Head of caudate nucleus (tissue), 42 donors: ENCODE measurements around the gene EIF3C.
"Not testable (repeated sequence)": the region's sequence is repeated elsewhere in the genome, so short reads cannot be mapped to it uniquely, and the experiment has no call there.

Experiments used
- DNase-seq, 42 donors: peaks; one replicate each; pipeline versions ENCODE4 v3.0.0 to v3.0.0-alpha.2; 2020 to 2021; ENCODE audit warnings: mixed read lengths in 7 of 42
- intact Hi-C: fragments of 100-400 bp; cut with DNase I; formaldehyde crosslinking; loops from one replicate; pipeline ENCODE4 v1.15.0; 2022

The EIF3C gene

GRCh38 chr16:28746618-28747350 lies 35.5 kb downstream of the EIF3C start:
- DNase-seq: peak in 1 of 42 donors; percentile 17
- intact Hi-C loops: not testable (repeated sequence)

DNA sequence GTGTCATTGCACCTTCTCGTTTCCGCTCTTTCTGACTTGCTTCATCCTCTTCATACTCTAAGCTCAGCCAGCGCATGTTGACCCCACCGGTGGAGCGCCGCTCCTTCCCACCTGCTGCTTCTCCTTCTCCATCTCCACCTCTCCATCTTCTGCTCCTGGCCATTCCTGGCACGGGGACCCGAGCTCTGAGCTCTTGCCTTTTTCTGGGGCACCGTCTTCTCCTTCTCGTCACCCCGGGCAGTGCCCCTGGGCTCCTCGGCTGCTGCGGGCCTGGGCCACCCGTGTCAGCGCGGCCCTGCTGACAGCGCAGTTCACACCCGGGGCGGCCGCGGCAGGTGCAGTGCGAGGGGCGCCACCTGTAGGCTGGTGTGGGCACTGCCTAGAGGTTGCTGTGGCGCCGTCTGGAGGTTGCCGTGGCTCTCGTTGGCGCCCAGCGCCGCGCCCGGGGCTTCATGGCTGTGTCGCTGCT lies 38.8 kb downstream of the EIF3C start:
- DNase-seq: peak in 14 of 42 donors; percentile 1 to 45 (median 16)
- intact Hi-C loops: not testable (repeated sequence)

DNA sequence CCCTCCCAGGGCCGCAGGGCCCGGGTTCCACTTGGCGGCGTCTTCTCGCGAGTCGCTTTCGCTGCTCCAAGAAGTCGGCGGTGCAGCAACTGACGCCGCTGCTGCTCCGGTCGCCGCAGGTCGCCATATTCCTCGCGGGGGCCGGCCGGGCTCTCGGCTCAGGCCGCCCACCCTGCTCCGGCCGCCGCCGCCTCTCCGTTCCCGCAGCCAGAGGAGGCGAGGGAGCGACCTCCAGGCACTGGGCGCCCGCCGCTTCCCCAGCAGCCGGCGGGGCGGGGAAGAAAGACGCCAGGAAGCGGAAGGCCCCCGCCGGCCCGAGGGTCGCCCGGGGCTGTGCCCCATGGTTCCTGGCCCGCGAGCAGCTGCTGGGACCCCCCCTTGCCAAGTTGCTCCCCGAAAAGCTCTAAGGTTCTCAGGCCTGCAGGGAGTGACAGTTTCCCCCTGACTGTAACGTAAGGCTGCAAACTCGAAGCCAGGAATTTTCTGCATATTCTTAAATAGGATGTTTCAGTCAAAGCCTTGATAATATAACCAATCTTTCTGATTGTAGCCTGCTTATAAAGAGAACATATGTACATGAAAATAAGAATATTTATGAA lies 39.3 kb downstream of the EIF3C start:
- intact Hi-C loops, DNase-seq: not testable (repeated sequence)

DNA sequence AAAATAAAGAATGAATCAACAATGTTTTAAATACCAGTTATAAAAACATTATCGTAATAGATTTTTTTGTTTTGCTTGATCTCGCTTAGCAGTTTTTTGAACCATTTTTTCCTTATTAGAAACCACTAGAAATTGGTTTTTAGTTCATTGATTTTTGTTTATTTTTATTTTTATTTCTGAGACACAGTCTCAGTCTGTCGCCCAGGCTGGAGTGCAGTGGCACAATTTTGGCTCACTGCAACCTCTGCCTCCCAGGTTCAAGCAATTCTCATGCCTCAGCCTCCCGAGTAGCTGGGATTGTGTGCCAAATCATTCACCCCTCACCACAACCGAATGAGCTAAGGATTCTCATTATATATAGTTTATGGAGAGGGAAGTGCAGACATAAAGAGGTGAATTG lies 40.2 kb downstream of the EIF3C start, which contains the start of gene NPIPB9:
Gene NPIPB9, plus strand, starts transcription at position 301 of the 400 bp plus-strand sequence.
- DNase-seq: not testable (repeated sequence)

GRCh38 chr16:28781697-28782096 lies 70.4 kb downstream of the EIF3C start:
- DNase-seq, intact Hi-C loops: not testable (repeated sequence)

More for the DNA sequence above, 40.2 kb downstream of the EIF3C start, which contains the start of gene NPIPB9:
- intact Hi-C loops: not testable (repeated sequence)

DNA sequence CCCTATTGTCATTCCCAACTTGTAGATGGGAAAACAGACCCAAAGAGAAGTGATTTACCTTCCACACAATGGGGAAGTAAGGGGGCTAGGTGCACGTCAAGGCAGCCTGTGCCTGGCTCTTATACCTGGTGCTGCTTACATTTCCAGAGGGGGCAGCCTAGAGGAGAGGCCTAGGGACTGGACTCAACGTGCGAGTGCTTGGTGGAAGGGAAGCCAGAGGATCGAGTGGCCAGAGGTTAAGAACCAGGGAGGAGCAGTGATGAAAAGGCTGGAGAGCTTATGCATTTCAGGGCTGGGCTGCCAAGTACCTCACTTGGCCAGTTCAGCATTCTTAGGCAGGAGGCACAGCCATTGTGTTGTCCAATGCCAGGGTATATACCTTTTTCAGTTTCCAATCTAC lies 71.1 kb downstream of the EIF3C start:
- intact Hi-C loops, DNase-seq: not testable (repeated sequence)
